H1 (cell line): ENCODE data around the gene TNNC1. TPM values are rescaled to one million over a fixed set of nuclear protein-coding genes. Genes with fewer than 3 reads are reported as not detected.
A peak's percentile ranks its signal among the peaks of the same experiment; 100 is the strongest.

Experiments
- BRCA1 ChIP-seq: IDR thresholded peaks from 2 replicates; pipeline ENCODE4 v1.6.1; 2012; ENCODE audit warnings: low read depth, low read length, improper control_type of control experiment
- CHD1 ChIP-seq: IDR thresholded peaks from 2 replicates; pipeline ENCODE4 v1.6.1; 2012; ENCODE audit warnings: low read depth, low read length, improper control_type of control experiment
- CHD2 ChIP-seq: IDR thresholded peaks from 2 replicates; pipeline ENCODE4 v1.6.1; 2012; ENCODE audit warnings: low read length, improper control_type of control experiment
- EZH2 ChIP-seq: fragments of 200-600 bp; sonication (generic); IDR thresholded peaks from 2 replicates; pipeline ENCODE4 v1.7.1; 2012; ENCODE audit warnings: low read depth, mild to moderate bottlenecking, moderate library complexity, low read length, inconsistent platforms; ENCODE audit not compliant: severe bottlenecking
- FOSL1 ChIP-seq: IDR thresholded peaks from 2 replicates; pipeline ENCODE4 v1.6.1; 2011; ENCODE audit warnings: mild to moderate bottlenecking, low read depth, low read length, moderate library complexity; ENCODE audit not compliant: insufficient read depth
- RAD21 ChIP-seq, 2 experiments: IDR thresholded peaks in 1 of 2; conservative IDR thresholded peaks in 1 of 2; 2 replicates each; pipeline ENCODE4 v1.6.1; 2011; ENCODE audit warnings: low read depth in 2 of 2, low read length in 2 of 2, improper control_type of control experiment in 1 of 2, inconsistent platforms in 1 of 2, mild to moderate bottlenecking in 1 of 2, moderate library complexity in 1 of 2
- polyA plus RNA-seq, 7 experiments: library from polyadenylated mRNA; depleted of rRNA in 3 of 7; stranded (reverse) in 5 of 7; unstranded in 2 of 7; fragments of >200 nt in 5 of 7; fragments of 200-250 nt in 2 of 7; gene quantifications; 1 replicate in 5 of 7; 2 replicates in 1 of 7; 4 replicates in 1 of 7; pipeline versions ENCODE4 v1.2.1 to v1.2.3, GENCODE V29; 2011 to 2013; ENCODE audit warnings: missing spikeins in 2 of 7, mixed read lengths in 2 of 7
- total RNA-seq: library from RNA; stranded (reverse); fragmentation: NEBNext Ultra II Directional; extraction: Animal tissue kit (Norgen Biotek cat#: 25700); gene quantifications from 2 replicates; pipeline ENCODE4 v1.2.1, GENCODE V29; 2021

TNNC1 gene
- total and polyA plus RNA-seq, 2 of the 8 experiments (the other 6 are each of a cell fraction or from before 2014, with no cell fraction given) = 5.8 to 16.4 TPM

- TF ChIP-seq EZH2 = no peak
- TF ChIP-seq BRCA1 = no peak
- peak; percentile 63 to 72 for TF ChIP-seq RAD21 (IDR thresholded peaks at IDR 0.05 in 1 of 2, conservative IDR thresholded peaks at IDR 0.05 in 1 of 2; ENCODE audit: low read depth in 2 of 2, low read length in 2 of 2)
- TF ChIP-seq CHD1 = no peak
- TF ChIP-seq FOSL1 = no peak
- TF ChIP-seq CHD2 = no peak
- TF ChIP-seq, all 59 proteins: peak for 2
Measured at GRCh38 chr3:52471371-52472238, 17.8 kb upstream of the TNNC1 start (continued).
